TTC549 (cell line): ENCODE data around the gene CEP97.
A peak's percentile ranks its signal among the peaks of the same experiment; 100 is the strongest.

Experiments used
- FAIRE-seq: peaks from 2 replicates; lab custom pipeline; 2012; peaks lifted over from hg19 to GRCh38; lab: Jason Lieb, UNC

CEP97 gene

GRCh38 chr3:101778385-101779046 lies 54.1 kb downstream of the CEP97 start:
- FAIRE-seq = no peak

GRCh38 chr3:101779047-101779821 lies 54.8 kb downstream of the CEP97 start, which contains the start of gene NXPE3:
Gene NXPE3, plus strand, starts transcription at chr3:101779211. Its CDS starts 6,386 bp downstream, at chr3:101785597.
- no peak for FAIRE-seq

DNA sequence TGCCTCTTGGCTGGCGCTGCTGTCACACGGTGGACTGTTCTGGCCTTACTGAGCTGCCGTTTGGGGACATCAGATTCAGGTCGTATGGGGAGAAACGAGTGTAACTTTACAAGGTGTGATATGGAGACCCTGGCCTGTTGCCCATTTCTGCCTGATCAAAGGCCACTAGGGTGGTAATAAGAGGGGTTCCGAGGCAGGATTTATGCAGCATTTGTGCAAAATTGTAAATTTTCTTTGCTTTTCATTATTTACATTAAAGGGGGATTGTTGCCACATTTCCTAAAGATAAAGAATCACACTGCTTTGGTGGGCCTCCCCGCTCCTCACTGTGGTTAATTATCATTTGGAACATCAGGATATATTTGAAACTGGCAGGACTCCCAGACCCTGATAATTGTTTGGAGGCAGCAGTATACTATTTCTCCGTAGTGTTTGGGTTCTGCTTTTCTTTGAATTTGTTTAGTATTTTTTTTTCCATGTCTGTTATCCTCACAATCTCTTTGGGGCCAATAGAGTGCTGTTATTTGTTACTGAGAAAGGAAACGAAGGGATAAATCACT lies 55.5 kb downstream of the CEP97 start:
- FAIRE-seq = no peak

GRCh38 chr3:101780661-101781060 lies 56.2 kb downstream of the CEP97 start:
- no peak for FAIRE-seq

- no peak for FAIRE-seq
Observed at GRCh38 chr3:101781166-101781565, 56.8 kb downstream of the CEP97 start.

DNA sequence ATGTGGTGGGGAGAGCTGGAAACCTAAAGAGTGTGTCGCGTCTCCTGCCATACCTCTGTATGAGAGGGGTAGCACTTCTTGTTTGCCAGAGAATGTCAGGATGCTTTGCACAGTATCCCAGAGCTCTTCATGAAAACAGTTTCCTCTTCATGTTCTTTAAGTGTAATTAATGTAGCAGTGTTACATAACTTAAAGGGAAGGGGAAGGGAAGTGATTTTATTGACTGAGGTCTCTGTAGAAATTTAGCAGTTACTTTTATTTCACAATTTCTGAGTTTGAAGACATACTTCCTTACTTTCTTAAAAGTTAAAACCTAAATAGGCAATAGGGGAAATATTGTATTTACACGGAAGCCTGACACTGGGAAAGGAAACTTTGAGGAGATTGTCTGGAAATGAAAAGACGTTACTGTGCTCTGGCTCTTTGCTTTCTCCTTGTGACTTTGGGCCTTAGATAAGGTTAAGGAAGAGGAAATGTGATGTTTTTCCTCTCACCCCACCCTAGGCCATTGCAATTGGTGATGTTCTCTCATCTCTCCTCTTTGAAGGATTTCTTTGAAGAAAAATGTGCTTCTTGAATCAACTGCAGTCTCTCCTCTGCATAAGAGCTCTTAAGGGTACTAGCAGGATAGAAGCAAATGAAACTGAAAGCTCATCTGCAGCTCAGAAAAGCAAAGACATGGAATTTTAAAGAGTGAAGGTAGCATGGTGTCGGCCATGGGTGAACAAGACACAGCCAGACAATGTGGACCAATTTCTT lies 60.6 kb downstream of the CEP97 start:
- no peak for FAIRE-seq

- FAIRE-seq = no peak
Observed at GRCh38 chr3:101791778-101792177, 67.4 kb downstream of the CEP97 start.

DNA sequence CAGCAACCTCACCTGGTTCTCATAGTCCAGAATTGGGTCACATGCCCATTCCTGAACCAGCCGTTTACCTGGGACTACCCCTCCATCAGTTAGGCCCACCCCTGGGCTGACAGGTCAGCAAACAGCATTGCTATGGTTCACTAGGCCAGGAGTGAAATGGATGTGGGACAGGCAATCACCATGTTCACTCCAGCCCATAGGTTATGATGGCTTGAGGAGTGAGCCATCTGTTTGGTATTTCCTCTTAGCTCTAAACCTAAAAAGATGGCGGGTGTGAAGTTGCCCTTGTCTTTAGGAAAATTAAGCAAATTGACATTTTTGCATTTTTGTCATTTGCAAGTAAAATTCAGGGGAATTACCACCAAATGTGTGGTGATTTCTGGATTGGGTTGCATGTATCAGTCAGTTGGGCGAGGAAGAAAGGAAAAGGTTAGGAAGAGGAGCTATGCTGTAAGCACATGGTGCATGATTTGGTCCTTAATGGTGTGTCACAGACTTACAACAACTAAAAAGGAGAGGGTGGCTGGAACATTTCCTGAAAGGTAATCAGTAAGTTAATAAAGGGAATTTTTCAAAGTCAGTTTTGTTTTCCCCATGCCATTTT lies 71.8 kb downstream of the CEP97 start:
- no peak for FAIRE-seq

GRCh38 chr3:101801174-101801573 lies 76.8 kb downstream of the CEP97 start:
- no peak for FAIRE-seq

- FAIRE-seq = no peak
Observed at GRCh38 chr3:101802179-101802578, 77.8 kb downstream of the CEP97 start.

- peak; percentile 88 for FAIRE-seq
Observed at GRCh38 chr3:101803173-101803782, 78.9 kb downstream of the CEP97 start.

DNA sequence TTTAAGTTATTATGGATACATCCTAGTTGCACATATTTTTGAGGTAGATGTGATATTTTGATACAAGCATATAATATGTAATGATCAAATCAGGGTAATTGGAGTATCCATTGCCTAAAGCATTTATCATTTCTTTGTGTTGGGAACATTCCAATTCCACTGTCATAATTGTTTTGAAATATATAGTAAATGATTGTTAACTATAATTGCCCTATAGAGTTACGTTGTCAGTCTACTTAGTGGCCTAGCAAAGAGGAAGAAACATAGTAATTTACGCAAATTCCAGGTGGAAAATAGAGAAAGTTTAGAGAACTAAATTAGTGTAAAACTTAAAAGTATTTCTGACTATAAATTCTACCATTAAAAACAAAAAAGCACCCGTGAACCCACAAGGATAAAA lies 79.5 kb downstream of the CEP97 start:
- no peak for FAIRE-seq

DNA sequence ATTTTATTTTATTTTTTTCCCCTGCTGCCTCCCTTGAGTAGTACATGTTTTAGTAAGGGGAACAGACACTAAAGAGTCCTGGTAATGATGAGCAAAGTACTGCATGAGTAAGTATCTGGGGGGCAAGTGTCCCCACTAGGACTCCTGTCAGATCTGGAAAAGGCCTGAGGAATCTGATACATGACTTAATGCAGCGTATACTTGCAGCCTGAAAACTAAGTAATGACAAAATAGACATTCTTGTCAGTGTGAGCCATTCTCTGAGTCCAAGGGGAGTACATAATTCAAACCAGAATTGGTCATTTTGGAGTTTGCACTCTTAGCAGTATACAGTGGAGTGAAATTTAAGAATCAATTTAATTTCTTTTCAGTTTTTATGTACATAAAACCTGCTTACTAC lies 82.1 kb downstream of the CEP97 start:
- FAIRE-seq = no peak

GRCh38 chr3:101807888-101808287 lies 83.5 kb downstream of the CEP97 start:
- no peak for FAIRE-seq

DNA sequence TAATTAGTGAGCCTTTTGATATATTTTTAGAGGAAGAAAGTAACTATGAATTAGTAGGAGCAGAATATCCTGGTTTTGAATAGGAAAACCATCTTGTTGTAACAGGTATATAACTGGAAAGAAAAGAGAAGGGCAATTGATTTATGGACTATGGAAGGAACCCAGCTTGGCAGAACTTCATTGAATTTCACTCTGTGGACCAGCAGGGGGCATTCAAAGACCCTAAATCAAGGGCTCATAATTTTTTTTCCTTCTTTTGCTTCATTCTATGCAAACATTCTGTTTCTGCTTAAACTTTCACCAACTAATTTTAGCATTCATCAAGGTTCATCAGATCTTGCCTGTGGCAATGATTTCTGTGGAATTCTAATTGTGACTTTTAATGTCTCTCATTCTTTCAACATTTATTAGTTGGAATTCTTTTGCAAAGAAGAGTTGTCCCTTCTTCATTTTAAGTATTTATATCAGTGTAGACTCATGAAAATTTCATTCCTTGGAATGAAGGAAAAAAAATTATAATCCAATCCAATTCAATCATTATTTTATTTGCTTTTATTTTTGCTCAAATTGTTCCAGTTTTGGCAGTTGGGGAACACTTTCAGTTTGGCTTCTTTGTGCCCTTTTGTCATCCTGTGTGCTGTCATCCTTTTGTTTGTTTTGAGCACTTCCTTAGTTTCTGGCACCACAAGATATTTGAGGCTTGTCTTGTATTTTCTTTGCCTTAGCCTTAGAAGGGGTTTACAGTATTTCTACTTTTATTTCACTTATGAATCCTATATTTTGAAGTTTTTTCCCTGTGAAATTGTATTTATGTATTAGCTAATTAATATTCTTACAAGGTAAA lies 85.0 kb downstream of the CEP97 start:
- no peak for FAIRE-seq

GRCh38 chr3:101810022-101810418 lies 85.6 kb downstream of the CEP97 start:
- FAIRE-seq = no peak

- no peak for FAIRE-seq
Observed at GRCh38 chr3:101811875-101812274, 87.5 kb downstream of the CEP97 start.

- no peak for FAIRE-seq
Observed at GRCh38 chr3:101812895-101813294, 88.5 kb downstream of the CEP97 start.

DNA sequence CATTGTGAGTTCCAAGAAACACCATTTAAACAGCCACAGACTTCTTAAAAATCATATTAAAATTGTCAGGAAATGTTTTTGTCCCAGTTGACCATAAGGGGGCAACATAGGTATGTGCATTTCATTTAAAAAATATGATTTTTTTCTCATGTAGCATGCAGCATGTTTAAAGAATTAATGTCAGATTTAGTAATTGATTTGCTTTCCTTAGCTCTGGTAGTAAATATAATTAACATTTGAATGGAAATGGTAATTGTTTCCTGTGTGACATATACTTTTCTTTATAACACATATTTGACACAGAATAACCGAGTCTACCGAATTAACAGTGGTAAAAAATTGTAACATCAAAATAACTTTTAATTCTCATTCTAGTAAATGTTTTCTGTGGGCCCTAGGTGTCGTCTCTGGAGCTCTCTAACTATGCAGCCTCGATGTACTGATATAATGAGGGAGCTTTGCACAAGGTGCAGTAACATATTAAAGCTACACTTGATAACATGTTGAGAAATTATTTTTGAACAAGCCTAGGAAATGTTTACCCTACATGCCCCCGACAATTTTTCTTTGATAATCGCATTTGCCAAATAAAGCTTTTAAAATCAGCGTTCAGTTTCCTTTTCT lies 89.5 kb downstream of the CEP97 start:
- FAIRE-seq = peak; percentile 55

DNA sequence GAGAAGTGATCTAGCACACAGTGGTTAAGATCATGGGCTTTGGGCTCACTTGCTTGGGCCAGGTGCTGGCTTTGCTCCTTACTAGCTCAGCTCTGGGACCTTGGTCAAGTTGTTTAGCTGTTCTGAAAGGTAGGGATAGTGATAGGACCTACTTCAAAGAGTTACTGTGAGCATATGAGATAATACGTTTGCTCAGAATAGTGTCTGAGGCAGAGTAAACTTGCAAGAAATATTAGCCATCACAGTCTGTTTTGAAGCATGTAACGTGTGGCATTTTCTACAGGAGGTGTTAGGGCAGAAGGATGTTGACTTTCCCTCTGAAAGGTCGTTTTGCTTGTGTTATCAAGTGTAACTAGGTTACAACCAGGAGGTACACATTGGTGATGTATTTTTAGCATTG lies 90.4 kb downstream of the CEP97 start:
- FAIRE-seq = no peak
